Posterior cingulate gyrus (tissue), 11 donors: ENCODE measurements around the gene INCENP.

Experiments
- DNase-seq, 10 donors: peaks; one replicate each; pipeline versions ENCODE4 v3.0.0 to v3.0.0-alpha.2; 2020 to 2021; ENCODE audit warnings: mixed read lengths in 3 of 10
- intact Hi-C: fragments of 100-400 bp; cut with DNase I; formaldehyde crosslinking; loops from one replicate; pipeline ENCODE4 v1.15.1; 2023

The INCENP gene

DNA sequence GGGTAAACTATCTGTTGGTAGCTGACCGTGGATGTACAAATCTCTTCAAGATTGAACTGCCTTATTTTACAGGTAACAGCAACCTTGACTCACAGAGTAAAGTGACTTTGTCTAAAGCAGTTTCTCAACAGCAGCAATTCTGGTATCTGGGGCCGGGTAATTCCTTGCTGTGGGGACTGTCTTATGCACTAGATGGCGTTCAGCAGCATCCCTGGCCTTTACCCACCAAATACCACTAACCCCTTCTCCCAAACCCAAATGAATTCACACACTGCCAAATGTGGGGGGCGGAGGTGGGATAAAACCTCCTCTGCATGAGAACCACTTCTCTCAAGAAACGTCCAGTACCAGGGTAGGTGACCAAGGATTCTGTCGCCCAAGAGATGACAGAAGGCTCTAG lies 1.7 kb upstream of the INCENP start:
- DNase-seq = no peak
- intact Hi-C loops = no loop called here

- DNase-seq = peak in 1 of 10 donors; percentile 28
- intact Hi-C loops = no loop called here
Observed at GRCh38 chr11:62124186-62125113, 639 bp downstream of the INCENP start.

DNA sequence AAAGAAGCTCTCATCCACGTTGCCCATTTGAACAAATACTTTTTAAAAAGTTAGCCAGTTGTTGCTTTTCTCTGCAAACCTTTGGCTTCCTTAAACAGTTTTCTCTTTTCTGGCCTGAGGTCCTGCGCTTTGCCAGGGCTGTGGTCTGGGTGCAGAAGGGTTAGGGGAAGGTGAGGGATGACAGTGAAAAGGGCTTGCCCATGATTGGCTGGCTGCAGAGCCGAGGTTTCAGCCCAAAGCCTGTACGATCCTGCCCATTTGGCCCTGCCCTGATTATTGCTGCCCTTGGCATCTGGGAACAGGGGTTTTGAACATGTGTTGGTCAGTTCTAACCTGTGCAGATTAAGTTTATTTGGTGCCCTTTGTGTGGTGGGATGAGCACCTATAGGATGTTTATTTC lies 1.5 kb downstream of the INCENP start:
- peak in 1 of 10 donors; percentile 1 for DNase-seq
- intact Hi-C loops = no loop called here

DNA sequence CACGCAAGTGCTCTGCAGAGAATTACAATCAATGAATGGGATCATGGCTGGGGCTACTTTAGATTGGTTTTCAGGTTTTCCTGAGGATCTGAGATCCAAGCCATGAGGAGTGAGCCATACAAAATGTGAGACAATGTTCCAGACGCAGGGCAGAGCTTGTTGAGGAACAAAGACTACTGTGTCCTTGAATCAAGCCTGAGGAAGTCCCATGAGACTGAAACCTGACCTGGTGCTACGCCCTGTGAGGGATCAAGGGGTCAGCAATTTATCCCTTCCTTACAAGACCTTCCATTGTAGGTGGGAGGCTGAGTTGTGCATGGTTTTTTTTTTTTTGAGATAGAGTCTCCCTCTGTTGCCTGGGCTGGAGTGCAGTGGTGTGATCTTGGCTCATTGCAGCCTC lies 2.1 kb downstream of the INCENP start:
- DNase-seq = peak in 1 of 10 donors; percentile 9
- intact Hi-C loops = no loop called here

- intact Hi-C loops = no loop called here
Observed at GRCh38 chr11:62127426-62127825, 3.6 kb downstream of the INCENP start.

DNA sequence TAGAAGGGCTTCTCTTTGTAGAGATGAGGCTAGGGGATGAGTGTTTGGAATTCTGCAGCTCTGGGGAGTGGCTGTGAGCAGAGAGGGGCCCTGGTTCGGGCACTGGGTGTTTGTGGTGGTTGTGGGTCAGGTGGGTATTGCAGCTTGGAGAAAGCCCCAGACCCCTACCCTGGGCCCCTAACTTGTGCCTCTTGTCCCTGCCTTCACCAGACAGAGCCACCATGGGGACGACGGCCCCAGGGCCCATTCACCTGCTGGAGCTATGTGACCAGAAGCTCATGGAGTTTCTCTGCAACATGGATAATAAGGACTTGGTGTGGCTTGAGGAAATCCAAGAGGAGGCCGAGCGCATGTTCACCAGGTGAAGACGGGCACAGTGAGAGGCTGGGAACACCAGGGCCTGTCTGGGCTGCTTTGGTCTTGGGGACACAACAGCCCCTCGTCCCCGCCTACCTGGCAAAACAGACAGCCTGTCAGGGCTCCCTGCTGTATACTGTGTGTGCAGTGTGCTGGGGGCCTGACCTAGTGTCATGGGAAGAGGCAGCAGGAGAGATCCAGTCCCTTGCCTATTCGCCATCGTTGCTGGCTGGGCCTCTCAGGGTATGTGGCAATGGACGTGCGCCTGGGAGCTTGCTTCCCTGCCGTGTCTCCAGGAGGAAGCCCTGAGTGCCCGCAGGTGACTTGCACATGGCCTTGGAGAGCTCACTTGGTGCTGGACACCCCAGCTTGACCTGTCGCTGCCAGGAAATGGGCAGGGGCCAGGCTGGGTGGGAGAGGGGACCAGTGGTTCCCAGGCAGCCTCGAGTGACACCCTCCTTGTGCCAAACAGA lies 4.3 kb downstream of the INCENP start:
- DNase-seq = peak in 1 of 10 donors; percentile 78
- intact Hi-C loops = no loop called here

More at GRCh38 chr11:62127426-62127825, 3.6 kb downstream of the INCENP start:
- DNase-seq = no peak

- peak in 1 of 10 donors; percentile 40 for DNase-seq
- intact Hi-C loops = no loop called here
Observed at GRCh38 chr11:62128835-62129234, 5.0 kb downstream of the INCENP start.

- intact Hi-C loops = no loop called here
- peak in 4 of 10 donors; percentile 4 to 89 (median 77) for DNase-seq
Observed at GRCh38 chr11:62129590-62130282, 5.9 kb downstream of the INCENP start.

DNA sequence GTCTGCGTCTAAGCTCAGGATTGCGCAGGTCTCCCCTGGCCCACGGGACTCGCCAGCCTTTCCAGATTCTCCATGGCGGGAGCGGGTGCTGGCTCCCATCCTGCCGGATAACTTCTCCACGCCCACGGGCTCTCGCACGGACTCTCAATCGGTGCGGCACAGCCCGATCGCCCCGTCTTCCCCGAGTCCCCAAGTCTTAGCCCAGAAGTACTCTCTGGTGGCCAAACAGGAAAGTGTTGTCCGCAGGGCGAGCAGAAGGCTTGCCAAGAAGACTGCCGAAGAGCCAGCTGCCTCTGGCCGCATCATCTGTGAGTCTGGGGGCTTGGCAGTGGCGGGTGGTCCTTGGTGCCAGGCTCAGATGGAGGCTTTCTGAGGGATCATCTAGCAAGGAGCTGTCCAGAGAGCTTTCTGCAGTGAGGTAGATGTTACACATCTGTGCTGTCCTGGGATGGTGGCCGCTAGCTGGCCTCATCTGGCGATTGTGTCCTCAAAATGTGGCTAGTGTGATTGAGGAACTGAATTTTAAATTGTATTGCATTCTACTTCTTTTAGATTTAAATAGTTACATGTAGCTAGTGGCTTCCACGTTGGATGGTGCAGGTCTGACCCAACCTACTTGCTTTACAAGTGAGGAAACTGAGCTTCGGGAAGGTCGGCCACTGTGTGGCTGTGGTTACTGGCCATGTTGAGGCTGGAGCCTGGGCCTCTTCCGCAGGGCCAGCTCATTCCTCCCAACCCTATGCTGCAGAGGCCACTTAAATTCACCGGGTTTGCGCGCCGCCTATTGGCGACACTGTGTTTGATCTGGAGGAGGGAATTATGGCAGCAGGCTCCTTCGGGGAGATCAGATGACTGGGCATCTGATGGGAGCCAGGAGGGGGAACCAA lies 6.7 kb downstream of the INCENP start:
- intact Hi-C loops = no loop called here
- peak in 3 of 10 donors; percentile 13 to 76 (median 68) for DNase-seq

GRCh38 chr11:62131170-62131464 lies 7.3 kb downstream of the INCENP start:
- intact Hi-C loops = no loop called here
- peak in 1 of 10 donors; percentile 13 for DNase-seq

- intact Hi-C loops = no loop called here
- DNase-seq = peak in 2 of 10 donors; percentile 5 to 21
Observed at GRCh38 chr11:62132191-62132590, 8.4 kb downstream of the INCENP start.

DNA sequence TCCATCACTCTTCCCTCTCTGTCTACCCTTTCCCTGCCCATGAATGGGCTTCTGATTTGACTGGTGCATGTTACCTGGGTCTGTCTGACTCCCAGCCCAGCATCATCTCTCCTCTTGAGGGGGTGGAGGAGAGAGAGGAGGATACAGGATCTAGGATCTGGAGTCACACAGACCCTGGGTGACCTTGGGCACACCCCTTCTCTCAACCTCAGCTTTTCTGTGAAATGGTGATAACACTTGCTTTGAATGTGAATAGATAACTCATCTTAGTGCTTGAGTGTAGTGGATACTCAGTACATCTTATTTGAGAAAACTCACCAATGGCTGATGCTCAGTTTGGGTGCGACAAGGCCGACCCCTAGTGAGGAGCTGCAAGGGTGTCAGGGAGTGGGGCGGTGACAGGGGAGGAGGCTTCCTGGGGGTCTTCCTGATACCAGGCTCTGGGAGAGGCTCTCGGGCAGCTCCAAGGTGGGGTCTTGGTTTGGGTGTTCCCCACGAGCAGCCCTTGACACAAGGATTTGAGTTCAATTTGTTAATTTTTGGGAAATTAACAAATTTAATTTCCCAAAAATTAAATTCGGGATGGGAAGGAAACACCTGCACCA lies 9.0 kb downstream of the INCENP start:
- intact Hi-C loops = no loop called here
- peak in 1 of 10 donors; percentile 6 for DNase-seq

GRCh38 chr11:62133328-62134065 lies 9.7 kb downstream of the INCENP start:
- DNase-seq = peak in 2 of 10 donors; percentile 17 to 83
- intact Hi-C loops = no loop called here

- intact Hi-C loops = no loop called here
- peak in 1 of 10 donors; percentile 33 for DNase-seq
Observed at GRCh38 chr11:62137276-62137861, 13.6 kb downstream of the INCENP start.

GRCh38 chr11:62137881-62138629 lies 14.2 kb downstream of the INCENP start:
- DNase-seq = peak in 2 of 10 donors; percentile 55 to 59
- intact Hi-C loops = no loop called here

GRCh38 chr11:62138630-62139425 lies 15.0 kb downstream of the INCENP start:
- intact Hi-C loops = no loop called here
- DNase-seq = peak in 3 of 10 donors; percentile 7 to 61 (median 37)
